HEK293 (cell line): Measurements from ENCODE around the gene RAB21.

Experiments
- CTCF ChIA-PET: fragments of 350-600 bp; formaldehyde crosslinking; extraction: SDS; loops from one replicate; lab custom pipeline; 2021; ENCODE audit warnings: antibody characterized with exemption; lab: Yijun Ruan, JAX
- POLR2A ChIA-PET: fragments of 300-600 bp; formaldehyde crosslinking; extraction: SDS; loops from one replicate; lab custom pipeline; 2020; ENCODE audit warnings: antibody characterized with exemption, inconsistent platforms; lab: Yijun Ruan, JAX
- H3K27ac ChIP-seq: fragments of 200-500 bp; sonication (Bioruptor generic); 2 replicates; pipeline ENCODE4 v1.5.1; 2014; ENCODE audit warnings: low read depth, low read length, control low read depth, inconsistent platforms; ENCODE audit errors: extremely low read depth
- H3K36me3 ChIP-seq, 2 experiments: fragments of 200-500 bp in 1 of 2; sonication (Bioruptor generic) in 1 of 2; 1 replicate in 1 of 2; 2 replicates in 1 of 2; pipeline ENCODE4 v1.5.1; 2014 to 2017; ENCODE audit warnings: inconsistent platforms in 2 of 2, low read length in 2 of 2; ENCODE audit not compliant: control insufficient read depth in 2 of 2, insufficient read depth in 1 of 2
- H3K4me1 ChIP-seq: fragments of 200-500 bp; sonication (Bioruptor generic); 2 replicates; pipeline ENCODE4 v1.5.1; 2014; ENCODE audit warnings: mild to moderate bottlenecking, low read length, inconsistent platforms; ENCODE audit not compliant: control insufficient read depth, insufficient read depth
- H3K4me3 ChIP-seq: 2 replicates; pipeline ENCODE4 v1.5.1; 2011; ENCODE audit warnings: low read depth, mild to moderate bottlenecking, control low read depth, low read length, moderate library complexity
- H3K9me3 ChIP-seq: fragments of 200-500 bp; sonication (Bioruptor generic); 2 replicates; pipeline ENCODE4 v1.5.1; 2014; ENCODE audit warnings: low read depth, low read length, inconsistent platforms; ENCODE audit not compliant: control insufficient read depth, insufficient read depth
- AEBP2 ChIP-seq: fragments of 450-650 bp; formaldehyde crosslinking; IDR thresholded peaks from 2 replicates; pipeline ENCODE4 v1.5.1; 2016; ENCODE audit warnings: missing biosample characterization, missing genetic modification characterization, borderline replicate concordance
- GLI2 ChIP-seq: fragments of 450-650 bp; formaldehyde crosslinking; IDR thresholded peaks from 2 replicates; pipeline ENCODE4; 2017; ENCODE audit warnings: missing biosample characterization, missing genetic modification characterization, low read depth, borderline replicate concordance
- KLF7 ChIP-seq: fragments of 450-650 bp; formaldehyde crosslinking; IDR thresholded peaks from 2 replicates; pipeline ENCODE4 v1.5.1; 2016; ENCODE audit warnings: missing biosample characterization, missing genetic modification characterization, borderline replicate concordance
- MZF1 ChIP-seq: fragments of 450-650 bp; formaldehyde crosslinking; IDR thresholded peaks from 2 replicates; pipeline ENCODE4 v1.5.1; 2017; ENCODE audit warnings: missing biosample characterization, missing genetic modification characterization, borderline replicate concordance
- RBAK ChIP-seq: fragments of 450-650 bp; formaldehyde crosslinking; IDR thresholded peaks from 2 replicates; pipeline ENCODE4 v1.5.1; 2016; ENCODE audit warnings: missing biosample characterization, missing genetic modification characterization
- WT1 ChIP-seq: fragments of 450-650 bp; formaldehyde crosslinking; IDR thresholded peaks from 2 replicates; pipeline ENCODE4 v1.5.1; 2016; ENCODE audit warnings: missing biosample characterization, missing genetic modification characterization
- YY2 ChIP-seq: fragments of 450-650 bp; formaldehyde crosslinking; IDR thresholded peaks from 2 replicates; pipeline ENCODE4 v1.5.1; 2016; ENCODE audit warnings: missing biosample characterization, missing genetic modification characterization
- ZBTB48 ChIP-seq: fragments of 450-650 bp; formaldehyde crosslinking; IDR thresholded peaks from 2 replicates; pipeline ENCODE4 v1.5.1; 2016; ENCODE audit warnings: missing biosample characterization, missing genetic modification characterization
- ZEB2 ChIP-seq: fragments of 450-650 bp; formaldehyde crosslinking; IDR thresholded peaks from 2 replicates; pipeline ENCODE4 v1.5.1; 2016; ENCODE audit warnings: missing biosample characterization, missing genetic modification characterization
- ZNF2 ChIP-seq: fragments of 450-650 bp; formaldehyde crosslinking; IDR thresholded peaks from 2 replicates; pipeline ENCODE4 v1.5.1; 2016; ENCODE audit warnings: missing biosample characterization, missing genetic modification characterization
- ZNF202 ChIP-seq: fragments of 450-650 bp; formaldehyde crosslinking; IDR thresholded peaks from 2 replicates; pipeline ENCODE4 v1.5.1; 2016; ENCODE audit warnings: missing biosample characterization, missing genetic modification characterization, borderline replicate concordance
- ZNF221 ChIP-seq: fragments of 450-650 bp; formaldehyde crosslinking; IDR thresholded peaks from 2 replicates; pipeline ENCODE4 v1.5.1; 2017; ENCODE audit warnings: missing biosample characterization, missing genetic modification characterization, borderline replicate concordance
- ZNF324 ChIP-seq: fragments of 450-650 bp; formaldehyde crosslinking; IDR thresholded peaks from 2 replicates; pipeline ENCODE4 v1.5.1; 2016; ENCODE audit warnings: missing biosample characterization, missing genetic modification characterization
- ZNF350 ChIP-seq: fragments of 450-650 bp; formaldehyde crosslinking; IDR thresholded peaks from 2 replicates; pipeline ENCODE4 v1.5.0; 2017; ENCODE audit warnings: missing biosample characterization, mild to moderate bottlenecking, missing genetic modification characterization
- ZNF501 ChIP-seq: fragments of 450-650 bp; formaldehyde crosslinking; IDR thresholded peaks from 2 replicates; pipeline ENCODE4 v1.5.1; 2016; ENCODE audit warnings: missing biosample characterization, missing genetic modification characterization
- ZNF544 ChIP-seq: fragments of 450-650 bp; formaldehyde crosslinking; IDR thresholded peaks from 2 replicates; pipeline ENCODE4 v1.5.0; 2017; ENCODE audit warnings: missing biosample characterization, missing genetic modification characterization
- ZNF585B ChIP-seq: fragments of 450-650 bp; formaldehyde crosslinking; IDR thresholded peaks from 2 replicates; pipeline ENCODE4 v1.5.1; 2016; ENCODE audit warnings: missing biosample characterization, missing genetic modification characterization
- ZNF596 ChIP-seq: fragments of 450-650 bp; IDR thresholded peaks from 2 replicates; pipeline ENCODE4 v1.5.0; 2018; ENCODE audit warnings: missing biosample characterization, mild to moderate bottlenecking, missing genetic modification characterization, moderate library complexity
- ZNF600 ChIP-seq: fragments of 450-650 bp; formaldehyde crosslinking; IDR thresholded peaks from 2 replicates; pipeline ENCODE4 v1.5.1; 2016; ENCODE audit warnings: missing biosample characterization, missing genetic modification characterization
- ZNF623 ChIP-seq: fragments of 450-650 bp; formaldehyde crosslinking; IDR thresholded peaks from 2 replicates; pipeline ENCODE4 v1.5.1; 2016; ENCODE audit warnings: missing biosample characterization, missing genetic modification characterization
- ZNF654 ChIP-seq: fragments of 450-650 bp; formaldehyde crosslinking; IDR thresholded peaks from 2 replicates; pipeline ENCODE4 v1.5.1; 2016; ENCODE audit warnings: low read depth, missing biosample characterization, missing genetic modification characterization
- ZNF701 ChIP-seq: fragments of 450-650 bp; formaldehyde crosslinking; IDR thresholded peaks from 2 replicates; pipeline ENCODE4 v1.5.1; 2016; ENCODE audit warnings: missing biosample characterization, missing genetic modification characterization
- ZNF747 ChIP-seq: fragments of 450-650 bp; formaldehyde crosslinking; IDR thresholded peaks from 2 replicates; pipeline ENCODE4 v1.5.1; 2016; ENCODE audit warnings: missing biosample characterization, missing genetic modification characterization
- ZNF768 ChIP-seq: fragments of 450-650 bp; formaldehyde crosslinking; IDR thresholded peaks from 2 replicates; pipeline ENCODE4 v1.5.1; 2018; ENCODE audit warnings: missing biosample characterization, mild to moderate bottlenecking, missing genetic modification characterization
- ZNF785 ChIP-seq: fragments of 450-650 bp; formaldehyde crosslinking; IDR thresholded peaks from 2 replicates; pipeline ENCODE4 v1.5.1; 2016; ENCODE audit warnings: missing biosample characterization, missing genetic modification characterization
- ZSCAN5A ChIP-seq: fragments of 450-650 bp; formaldehyde crosslinking; IDR thresholded peaks from 2 replicates; pipeline ENCODE4 v1.5.1; 2016; ENCODE audit warnings: missing biosample characterization, missing genetic modification characterization

Gene RAB21

GRCh38 chr12:71727958-71728357 lies 26.7 kb upstream of the RAB21 start (continued):
- no peak for TF ChIP-seq ZNF785 (tag by site-specific recombination)

- ChIA-PET POLR2A (no interaction called here), CTCF (interaction anchor here (1.5 kb wide), 1 partner anchor 16 kb away, joined by 5 read pairs; no protein-coding TSS in a partner anchor)
- no peaks in the 10 kb centered on the region for H3K4me1 ChIP-seq
- H3K36me3 ChIP-seq, result no peaks in the 10 kb centered on the region
- H3K4me3 ChIP-seq, result no peak overlapping the region
- no peaks in the 10 kb centered on the region for H3K9me3 ChIP-seq
- TF ChIP-seq WT1, result no peak
- TF ChIP-seq ZNF747, result no peak
- no peak for TF ChIP-seq ZBTB48 (tag by site-specific recombination)
- no peak for TF ChIP-seq ZNF2 (tag by site-specific recombination)
- TF ChIP-seq ZNF221, result no peak
- TF ChIP-seq ZNF350 (tag by site-specific recombination), result no peak
- no peak for TF ChIP-seq ZNF701 (tag by site-specific recombination)
- TF ChIP-seq ZNF654, result no peak
- no peak for TF ChIP-seq ZNF600 (tag by site-specific recombination)
- H3K27ac ChIP-seq, result no peak overlapping the region
Measured at GRCh38 chr12:71730936-71731335, 23.7 kb upstream of the RAB21 start.

GRCh38 chr12:71731439-71732356 lies 23.0 kb upstream of the RAB21 start:
- no peak overlapping the region for H3K4me3 ChIP-seq
- H3K9me3 ChIP-seq, result no peaks in the 10 kb centered on the region
- POLR2A ChIA-PET, result no interaction called here
- CTCF ChIA-PET, result interaction anchor here (1.5 kb wide), 1 partner anchor 15 kb away, joined by 5 read pairs; no protein-coding TSS in a partner anchor
- TF ChIP-seq ZNF501 (no peak), ZNF324 (tag by site-specific recombination) (no peak), ZNF585B (tag by site-specific recombination) (peak; percentile 49), ZNF623 (tag by site-specific recombination) (no peak)
- no peaks in the 10 kb centered on the region for H3K4me1 ChIP-seq
- H3K36me3 ChIP-seq, result no peaks in the 10 kb centered on the region
- no peak overlapping the region for H3K27ac ChIP-seq

GRCh38 chr12:71732357-71732712 lies 22.3 kb upstream of the RAB21 start:
- ChIA-PET POLR2A (no interaction called here), CTCF (interaction anchor here (1.5 kb wide), 1 partner anchor 14 kb away, joined by 5 read pairs; no protein-coding TSS in a partner anchor)
- no peak for TF ChIP-seq YY2 (tag by site-specific recombination)
- no peak for TF ChIP-seq ZEB2 (tag by site-specific recombination)
- TF ChIP-seq KLF7 (tag by site-specific recombination), result no peak
- no peak for TF ChIP-seq RBAK (tag by site-specific recombination)
- TF ChIP-seq MZF1 (tag by site-specific recombination), result no peak
- TF ChIP-seq AEBP2 (tag by site-specific recombination), result no peak
- no peak for TF ChIP-seq ZNF768
- no peak for TF ChIP-seq ZNF596 (tag by site-specific recombination)
- TF ChIP-seq ZSCAN5A (tag by site-specific recombination), result no peak
- no peak for TF ChIP-seq ZNF544 (tag by site-specific recombination)
- TF ChIP-seq ZNF2 (tag by site-specific recombination), result no peak
- no peak for TF ChIP-seq GLI2 (tag by site-specific recombination)
- no peak for TF ChIP-seq ZNF202 (tag by site-specific recombination)
- H3K27ac ChIP-seq, result no peak overlapping the region
- no peaks in the 10 kb centered on the region for H3K9me3 ChIP-seq
- H3K4me1 ChIP-seq, result no peaks in the 10 kb centered on the region
- no peaks in the 10 kb centered on the region for H3K36me3 ChIP-seq
- no peak overlapping the region for H3K4me3 ChIP-seq
